Caki2 (cell line): Measurements from ENCODE around the gene SLC7A8. TPM values are rescaled to one million over a fixed set of nuclear protein-coding genes. Genes with fewer than 3 reads are reported as not detected.
"Not testable (repeated sequence)": the region's sequence is repeated elsewhere in the genome, so short reads cannot be mapped to it uniquely, and the experiment has no call there.

ENCODE experiments used
- DNase-seq: peaks from one replicate; pipeline ENCODE4 v3.0.0-alpha.2; 2015; ENCODE audit warnings: low read depth
- in situ Hi-C: cut with HindIII; loops from 2 replicates; pipeline ENCODE4 v1.10.0; 2016; ENCODE audit warnings: low sequenced_read_pairs, low pct_unique_long_range_greater_than_20kb, mixed read lengths
- total RNA-seq: library from RNA; depleted of rRNA; stranded (reverse); fragments of >200 nt; shearing (Covaris generic); gene quantifications from 2 replicates; pipeline ENCODE4 v1.2.3, GENCODE V29; 2014; ENCODE audit warnings: low replicate concordance; rRNA removed

SLC7A8 gene
- total RNA-seq = not detected in 2 replicates

GRCh38 chr14:23183479-23183878 is at the start of gene SLC7A8:
Gene SLC7A8 (minus strand): TSS chr14:23183660. CDS start chr14:23182914, 746 bp downstream.
- in situ Hi-C loops = no loop called here
- no peak for DNase-seq

- in situ Hi-C loops, DNase-seq: not testable (repeated sequence)
Observed at GRCh38 chr14:23232241-23232808, 48.9 kb upstream of the SLC7A8 start.

DNA sequence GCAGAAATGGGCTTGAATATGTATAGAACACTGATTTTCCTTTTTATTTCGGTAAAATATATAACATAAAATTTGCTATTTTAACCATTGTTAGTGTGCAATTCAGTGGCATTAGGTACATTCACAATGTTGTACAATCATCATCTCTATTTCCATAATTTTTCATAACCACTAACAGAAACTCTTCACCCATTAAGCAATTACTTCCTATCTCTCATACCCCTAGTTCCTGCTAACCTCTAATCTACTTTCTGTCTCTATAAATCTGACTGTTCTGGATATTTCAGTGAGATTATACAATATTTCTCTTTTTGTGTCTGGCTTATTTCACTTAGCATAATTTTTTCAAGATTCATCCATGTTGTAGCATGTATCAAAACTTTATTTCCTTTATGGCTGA is 45.4 kb upstream of the SLC7A8 start:
- no peak for DNase-seq
- in situ Hi-C loops = no loop called here

- in situ Hi-C loops = no loop called here
- DNase-seq = no peak
Observed at GRCh38 chr14:23227566-23227965, 44.1 kb upstream of the SLC7A8 start.

GRCh38 chr14:23224958-23225357 is 41.5 kb upstream of the SLC7A8 start:
- DNase-seq, in situ Hi-C loops: not testable (repeated sequence)

DNA sequence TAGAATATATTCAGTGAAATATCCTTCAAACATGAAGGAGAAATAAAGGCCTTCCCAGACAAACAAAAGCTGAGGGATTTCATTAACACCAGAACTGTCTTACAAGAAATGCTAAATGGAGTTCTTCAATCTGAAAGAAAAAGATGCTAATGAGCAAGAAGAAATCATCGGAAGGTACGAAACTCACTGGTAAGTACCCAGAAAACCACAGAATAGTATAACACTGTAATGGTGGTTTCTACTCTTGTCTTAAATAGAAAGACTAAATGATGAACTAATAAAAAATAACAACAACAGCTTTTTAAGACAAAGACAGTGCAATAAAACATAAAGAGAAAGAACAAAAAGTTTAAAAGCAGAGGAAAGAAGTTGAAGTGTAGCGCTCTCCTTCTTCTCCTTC is 35.6 kb upstream of the SLC7A8 start:
- DNase-seq = no peak
- in situ Hi-C loops = no loop called here

DNA sequence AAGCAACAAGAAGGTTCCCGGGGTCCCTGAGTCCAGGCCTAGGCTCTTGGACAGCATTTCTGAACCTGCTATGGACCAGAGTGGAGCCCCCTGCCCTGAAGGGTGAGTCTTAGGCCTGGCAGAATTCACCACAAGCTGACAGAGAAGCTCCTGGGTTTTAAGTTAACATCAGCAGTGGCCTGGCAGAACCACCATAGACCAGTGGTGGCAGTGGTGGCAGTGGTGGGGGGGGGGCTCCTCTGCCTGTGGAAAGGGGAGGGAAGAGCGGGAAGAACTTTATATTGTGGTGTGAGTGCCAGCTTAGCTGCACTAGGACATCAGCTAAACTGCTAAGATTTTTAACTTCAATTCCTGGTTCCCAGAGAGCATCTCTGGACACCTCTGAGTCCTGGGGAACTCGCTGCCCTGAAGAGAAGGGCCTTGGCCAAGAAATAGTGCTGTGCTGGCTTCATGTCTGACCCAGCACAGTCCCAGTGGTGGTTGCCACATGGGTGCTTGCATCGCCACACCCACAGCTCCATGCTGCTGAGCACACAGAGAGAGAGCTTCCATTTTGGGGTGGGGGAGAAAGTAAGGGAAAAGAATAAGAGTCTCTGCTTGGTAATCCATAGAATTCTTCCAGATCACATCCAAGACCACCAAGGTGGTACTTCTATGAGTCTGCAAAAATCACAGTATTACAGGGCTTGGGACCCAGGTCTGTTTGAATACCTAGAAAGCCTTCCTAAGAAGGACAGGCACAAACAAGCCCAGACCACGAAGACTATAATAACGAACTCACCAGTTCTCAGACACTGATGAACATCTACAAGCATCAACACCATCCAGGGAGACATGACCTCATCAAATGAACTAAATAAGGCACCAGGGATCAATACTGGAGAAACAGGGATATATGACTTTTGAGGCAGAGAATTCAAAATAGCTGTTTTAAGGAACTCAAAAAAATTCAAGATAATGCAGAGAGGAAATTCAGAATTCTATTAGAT is 33.9 kb upstream of the SLC7A8 start:
- in situ Hi-C loops = no loop called here

GRCh38 chr14:23215421-23215820 is 32.0 kb upstream of the SLC7A8 start:
- in situ Hi-C loops = no loop called here
- no peak for DNase-seq

More for the DNA sequence above, 33.9 kb upstream of the SLC7A8 start:
- DNase-seq = no peak

- in situ Hi-C loops = no loop called here
- DNase-seq = peak; percentile 75
Observed at GRCh38 chr14:23209651-23210423, 26.4 kb upstream of the SLC7A8 start.

- in situ Hi-C loops = no loop called here
- no peak for DNase-seq
Observed at GRCh38 chr14:23208324-23208723, 24.9 kb upstream of the SLC7A8 start.

- in situ Hi-C loops = no loop called here
- DNase-seq = no peak
Observed at GRCh38 chr14:23207146-23207540, 23.7 kb upstream of the SLC7A8 start.

DNA sequence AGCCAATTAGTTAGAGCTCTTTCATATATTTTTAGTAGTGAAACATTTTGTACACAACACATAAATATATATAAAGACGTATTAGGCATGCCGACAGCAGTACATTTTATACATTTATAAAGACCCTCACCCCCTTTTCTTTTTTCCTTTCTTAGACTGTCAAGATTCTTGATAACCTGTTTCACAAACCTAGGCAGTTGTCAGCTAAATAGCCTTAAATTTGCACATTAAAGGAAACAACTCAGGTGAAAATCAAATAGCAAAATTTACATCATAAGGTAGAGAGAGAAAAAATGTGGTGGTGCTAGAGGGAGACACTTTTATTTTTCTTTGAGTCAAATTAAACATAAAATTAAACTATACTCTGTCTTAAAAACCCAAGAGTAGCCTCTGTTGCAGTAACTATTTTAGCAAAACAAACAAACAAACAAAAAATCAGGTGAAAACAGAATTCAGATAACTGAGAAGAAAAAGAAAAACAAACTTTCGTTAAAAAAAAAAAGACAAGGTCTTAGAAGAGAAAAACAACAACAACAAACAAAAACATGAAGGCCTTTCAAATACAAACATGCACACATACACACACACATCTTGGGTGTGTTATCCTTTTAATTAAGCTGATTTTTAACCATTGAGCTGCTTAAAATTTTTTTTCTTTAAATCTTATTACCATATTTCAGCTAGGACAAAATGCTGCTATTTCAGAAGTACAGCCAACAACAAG is 23.1 kb upstream of the SLC7A8 start:
- no peak for DNase-seq
- in situ Hi-C loops = no loop called here

DNA sequence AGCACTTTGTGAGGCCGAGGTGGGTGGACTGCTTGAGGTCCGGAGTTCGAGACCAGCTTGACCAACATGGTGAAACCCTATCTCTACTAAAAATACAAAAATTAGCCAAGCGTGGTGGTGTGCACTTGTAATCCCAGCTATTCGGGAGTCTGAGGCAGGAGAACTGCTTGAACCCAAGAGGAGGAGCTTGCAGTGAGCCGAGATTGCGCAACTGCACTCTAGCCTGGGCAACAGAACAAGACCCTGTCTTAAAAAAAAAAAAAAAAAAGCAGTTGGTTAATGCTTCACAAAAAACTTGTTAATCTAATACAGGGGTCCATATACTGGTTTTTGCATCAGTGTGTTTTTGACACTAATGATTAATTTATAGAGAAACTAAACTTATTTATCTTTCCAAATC is 18.5 kb upstream of the SLC7A8 start:
- in situ Hi-C loops = no loop called here
- no peak for DNase-seq

DNA sequence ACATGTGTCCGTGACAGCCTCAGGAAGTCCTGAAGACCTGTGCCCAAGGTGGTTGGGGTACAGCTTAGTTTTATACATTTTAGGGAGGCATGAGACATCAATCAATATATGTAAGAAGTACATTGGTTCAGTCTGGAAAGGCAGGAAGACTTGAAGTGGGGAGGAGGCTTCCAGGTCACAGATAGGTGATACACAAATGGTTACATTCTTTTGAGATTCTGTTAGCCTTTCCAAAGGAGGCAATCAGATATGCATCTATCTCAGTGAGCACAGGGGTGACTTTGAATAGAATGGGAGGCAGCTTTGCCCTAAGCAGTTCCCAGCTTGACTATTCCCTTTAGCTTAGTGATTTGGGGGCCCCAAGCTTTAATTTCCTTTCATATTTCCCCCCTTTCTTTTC is 15.7 kb upstream of the SLC7A8 start:
- in situ Hi-C loops, DNase-seq: not testable (repeated sequence)

GRCh38 chr14:23196487-23196886 is 13.0 kb upstream of the SLC7A8 start:
- DNase-seq, in situ Hi-C loops: not testable (repeated sequence)

GRCh38 chr14:23195552-23196101 is 12.2 kb upstream of the SLC7A8 start:
- in situ Hi-C loops = no loop called here
- no peak for DNase-seq

GRCh38 chr14:23193432-23193831 is 10.0 kb upstream of the SLC7A8 start:
- DNase-seq = no peak

DNA sequence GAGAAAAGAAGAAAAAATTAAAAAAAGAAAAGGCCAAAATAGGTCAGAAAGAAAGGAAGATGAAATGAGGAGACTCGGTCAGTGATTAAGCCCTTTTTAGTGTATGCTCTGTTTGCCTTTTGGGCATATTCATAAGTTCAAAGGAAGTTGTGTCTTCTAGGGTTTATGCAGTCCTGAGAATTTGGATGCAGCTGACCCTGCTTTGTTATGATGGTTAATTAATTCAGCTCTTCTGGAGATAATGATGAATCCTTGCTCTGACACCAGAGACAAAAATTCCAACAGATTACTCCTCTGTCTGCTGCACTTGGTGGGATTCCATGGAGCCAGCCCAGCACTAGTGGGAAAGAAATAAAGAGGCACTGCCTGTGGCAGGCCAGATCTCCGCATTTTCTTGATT is 4.5 kb upstream of the SLC7A8 start:
- no peak for DNase-seq
- in situ Hi-C loops = no loop called here

More at GRCh38 chr14:23193432-23193831, 10.0 kb upstream of the SLC7A8 start:
- in situ Hi-C loops = no loop called here
